HG03378 (cell line): ENCODE results near the gene OR8D2.

Source experiments
- ATAC-seq: cut with Tn5 transposase; IDR thresholded peaks from one replicate; pipeline ENCODE4 v1.9.1; 2021; ENCODE audit warnings: mild to moderate bottlenecking, moderate library complexity; ENCODE audit not compliant: unreplicated experiment

The OR8D2 gene

GRCh38 chr11:124320097-124320496 lies at the start of gene OR8D2:
Gene OR8D2, minus strand, starts transcription at chr11:124320197. Its CDS starts 0 bp downstream, at chr11:124320197.
- ATAC-seq, result no peak

GRCh38 chr11:124359566-124359965 lies 39.6 kb upstream of the OR8D2 start:
- ATAC-seq, result no peak

- no peak for ATAC-seq
Observed at GRCh38 chr11:124346311-124346955, 26.4 kb upstream of the OR8D2 start.

- ATAC-seq, result no peak
Observed at GRCh38 chr11:124344346-124344745, 24.3 kb upstream of the OR8D2 start.

GRCh38 chr11:124340142-124340447 lies 20.1 kb upstream of the OR8D2 start:
- ATAC-seq, result no peak

GRCh38 chr11:124339396-124340141 lies 19.6 kb upstream of the OR8D2 start:
- no peak for ATAC-seq

- no peak for ATAC-seq
Observed at GRCh38 chr11:124331873-124332272, 11.9 kb upstream of the OR8D2 start.

GRCh38 chr11:124329787-124330478 lies 9.9 kb upstream of the OR8D2 start:
- ATAC-seq, result peak; percentile 88

GRCh38 chr11:124327775-124328174 lies 7.8 kb upstream of the OR8D2 start:
- ATAC-seq, result no peak

- ATAC-seq, result no peak
Observed at GRCh38 chr11:124322356-124322755, 2.4 kb upstream of the OR8D2 start.

- ATAC-seq, result no peak
Observed at GRCh38 chr11:124315052-124315451, 4.9 kb downstream of the OR8D2 start.

- no peak for ATAC-seq
Observed at GRCh38 chr11:124313849-124314248, 6.1 kb downstream of the OR8D2 start, which contains the start of gene OR8D1. Gene OR8D1, minus strand, starts transcription at chr11:124313949. Its CDS starts 3,183 bp downstream, at chr11:124310766.

GRCh38 chr11:124313131-124313530 lies 6.9 kb downstream of the OR8D2 start:
- no peak for ATAC-seq

GRCh38 chr11:124311670-124312069 lies 8.3 kb downstream of the OR8D2 start:
- ATAC-seq, result no peak

GRCh38 chr11:124311269-124311668 lies 8.7 kb downstream of the OR8D2 start:
- ATAC-seq, result no peak

GRCh38 chr11:124310721-124311120 lies 9.3 kb downstream of the OR8D2 start:
- ATAC-seq, result no peak

GRCh38 chr11:124307093-124307492 lies 12.9 kb downstream of the OR8D2 start:
- ATAC-seq, result no peak

GRCh38 chr11:124302347-124303125 lies 17.5 kb downstream of the OR8D2 start:
- no peak for ATAC-seq

- no peak for ATAC-seq
Observed at GRCh38 chr11:124301548-124301947, 18.4 kb downstream of the OR8D2 start.

GRCh38 chr11:124297921-124298320 lies 22.1 kb downstream of the OR8D2 start:
- no peak for ATAC-seq

- no peak for ATAC-seq
Observed at GRCh38 chr11:124296016-124296415, 24.0 kb downstream of the OR8D2 start.
